Activated T-cell treated with anti-CD3 and anti-CD28 coated beads, Interleukin-2, amount 50 U/mL, for 4 hours (primary cell): Measurements from ENCODE around the gene RNF121. TPM values are rescaled to one million over a fixed set of nuclear protein-coding genes. Genes with fewer than 3 reads are reported as not detected.

Experiments used
- ATAC-seq, 2 donors: fragments of 200-7000 bp; cut with Tn5 transposase; one replicate each; pipeline ENCODE4 v1.10.0; 2021
- DNase-seq: peaks from one replicate; pipeline ENCODE4 v3.0.0-alpha.2; 2020
- H3K27me3 Mint-ChIP-seq: one replicate; pipeline ENCODE4 v1.8.0; 2021; ENCODE audit warnings: low read depth, mixed read lengths
- H3K36me3 Mint-ChIP-seq: one replicate; pipeline ENCODE4 v1.8.0; 2022; ENCODE audit warnings: mixed read lengths; ENCODE audit not compliant: insufficient read depth
- H3K4me1 Mint-ChIP-seq: one replicate; pipeline ENCODE4 v1.8.0; 2021; ENCODE audit warnings: low read depth, mixed read lengths
- H3K4me3 Mint-ChIP-seq: one replicate; pipeline ENCODE4 v1.8.0; 2021; ENCODE audit warnings: mild to moderate bottlenecking, moderate library complexity, mixed read lengths
- H3K9me3 Mint-ChIP-seq: one replicate; pipeline ENCODE4 v1.8.0; 2021; ENCODE audit warnings: mixed read lengths
- total RNA-seq, 3 donors: library from RNA; stranded (reverse); gene quantifications; one replicate each; pipeline ENCODE4 v1.2.1, GENCODE V29; 2021

RNF121 gene
- total RNA-seq, 3 donors from 2014 or later = 38.3 to 46.0 (median 43.0) TPM

DNA sequence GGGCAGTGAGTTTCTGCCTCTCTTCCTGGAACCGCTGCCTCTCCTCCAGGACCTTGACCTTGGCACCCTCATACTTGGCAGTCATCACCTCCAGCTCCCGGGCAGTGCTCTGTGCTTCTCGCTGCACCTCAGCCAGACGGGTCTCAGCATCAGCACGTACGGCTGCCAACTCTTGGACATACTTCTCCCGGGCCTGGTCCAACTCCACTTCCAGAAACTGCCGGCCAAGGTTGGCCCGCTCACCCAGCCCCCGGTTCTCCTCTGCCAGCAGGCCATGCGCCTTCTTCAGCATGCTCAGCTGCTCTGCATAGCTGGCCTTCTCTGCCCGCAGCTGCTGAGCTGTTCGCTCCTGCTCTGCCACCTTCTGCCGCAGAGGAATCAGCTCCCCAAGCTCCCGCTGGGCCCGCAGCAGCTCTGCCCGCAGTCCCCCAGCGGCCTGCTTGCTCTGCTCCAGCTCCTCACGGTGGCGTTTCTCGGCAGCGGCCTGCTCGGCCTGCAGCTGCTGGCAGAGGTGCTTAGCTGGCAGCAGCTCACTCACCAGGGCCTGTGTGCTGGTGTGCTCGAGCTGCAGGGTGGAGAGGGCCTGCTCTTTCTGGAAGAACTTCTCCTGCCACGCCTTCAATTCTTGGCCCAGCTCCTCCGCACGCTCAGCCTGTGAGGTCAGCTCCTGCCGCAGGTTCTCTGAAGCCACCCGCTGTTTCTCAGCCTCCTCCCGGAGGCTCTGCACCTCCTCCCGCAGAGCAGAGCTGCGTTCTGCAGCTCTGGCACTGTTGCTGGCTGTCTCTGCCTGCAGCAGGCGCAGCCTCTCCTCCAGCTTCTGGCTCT lies 84.3 kb downstream of the RNF121 start:
- Mint-ChIP-seq H3K4me3 (no peak overlapping the region), H3K9me3 (no peaks in the 10 kb centered on the region), H3K27me3 (no peaks in the 10 kb centered on the region), H3K36me3 (peaks cover 52% of the 10 kb centered on the region), H3K4me1 (peaks cover 2% of the 10 kb centered on the region)
- ATAC-seq = no peak
- no peak for DNase-seq

DNA sequence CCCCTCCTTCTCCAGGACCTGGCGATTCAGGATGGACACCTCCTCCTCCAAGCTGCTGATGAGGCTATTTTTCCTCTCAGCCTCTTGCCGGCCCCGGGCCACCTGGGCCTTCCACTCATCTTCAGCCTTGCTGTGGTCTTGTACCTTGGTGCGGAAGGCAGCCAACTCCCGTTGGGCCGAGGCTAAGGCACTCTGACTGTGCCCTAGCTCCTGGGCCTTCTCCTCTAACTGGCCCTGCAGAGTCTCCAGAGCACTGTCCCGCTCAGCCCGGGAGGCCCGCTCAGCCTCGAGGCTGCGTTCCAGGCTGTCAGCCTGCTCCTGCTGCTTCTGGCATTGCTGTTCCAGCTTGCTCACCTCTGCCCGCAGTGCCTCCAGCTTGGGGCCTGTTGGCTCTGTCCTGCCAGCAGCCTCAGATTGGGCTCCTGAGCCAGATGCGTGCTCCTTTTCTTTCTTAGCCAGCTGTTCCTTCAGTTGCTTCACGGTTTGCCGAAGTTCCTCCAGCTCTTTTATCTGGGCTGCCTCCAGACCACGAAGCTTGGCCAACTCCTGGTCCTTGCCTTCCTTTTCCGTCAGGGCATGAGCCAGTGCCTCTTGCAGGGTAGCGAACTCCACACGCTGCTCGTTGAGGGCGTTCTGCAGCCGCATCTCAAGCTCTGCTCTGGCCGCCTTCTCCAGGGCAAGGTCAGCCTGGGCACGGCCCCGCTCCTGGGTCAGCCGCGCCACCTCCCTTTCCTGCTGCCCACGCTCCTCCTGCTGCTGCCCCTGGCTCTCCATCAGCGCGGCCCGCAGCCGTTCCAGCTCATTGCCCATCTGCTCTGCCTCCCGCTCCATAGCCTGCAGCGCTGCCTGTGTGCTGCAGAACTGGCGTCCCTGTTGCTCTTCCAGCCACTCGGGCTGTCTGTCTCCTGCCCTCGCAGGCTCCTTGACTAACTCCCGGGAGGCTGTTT lies 85.2 kb downstream of the RNF121 start:
- Mint-ChIP-seq H3K9me3 (no peaks in the 10 kb centered on the region), H3K4me3 (no peak overlapping the region), H3K27me3 (no peaks in the 10 kb centered on the region), H3K4me1 (peaks cover 2% of the 10 kb centered on the region), H3K36me3 (peaks cover 56% of the 10 kb centered on the region)
- ATAC-seq (no peak), DNase-seq (no peak)

DNA sequence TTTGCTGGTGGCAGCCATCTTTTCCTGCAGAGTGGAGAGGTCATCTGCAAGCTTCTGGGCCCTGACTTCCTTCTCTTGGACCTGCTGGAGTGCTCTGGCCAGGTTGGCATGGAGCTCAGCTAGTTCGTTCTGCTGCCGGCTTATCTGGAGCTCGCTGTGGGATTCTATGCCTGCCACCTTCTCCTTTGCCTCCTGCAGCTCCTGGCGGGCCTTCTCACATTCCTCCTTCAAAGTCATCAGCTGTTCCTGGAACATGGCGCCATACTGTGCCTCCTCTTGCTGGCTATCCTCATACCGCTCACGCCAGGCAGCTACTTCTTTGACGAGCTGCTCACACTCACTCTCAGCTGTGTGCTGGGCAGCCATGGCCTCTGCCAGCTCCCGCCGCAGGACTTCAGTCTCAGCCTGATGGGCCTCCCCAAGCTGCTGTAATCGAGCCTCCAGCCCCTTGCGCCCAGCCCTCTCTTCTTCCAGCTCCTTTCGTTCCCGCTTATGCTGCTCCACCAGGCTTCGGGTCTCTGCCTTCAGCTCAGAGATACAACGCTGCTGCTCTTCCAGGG lies 86.0 kb downstream of the RNF121 start:
- DNase-seq = no peak
- Mint-ChIP-seq H3K36me3 (peaks cover 58% of the 10 kb centered on the region), H3K9me3 (no peaks in the 10 kb centered on the region), H3K4me1 (peaks cover 2% of the 10 kb centered on the region), H3K4me3 (no peak overlapping the region), H3K27me3 (no peaks in the 10 kb centered on the region)
- no peak for ATAC-seq

DNA sequence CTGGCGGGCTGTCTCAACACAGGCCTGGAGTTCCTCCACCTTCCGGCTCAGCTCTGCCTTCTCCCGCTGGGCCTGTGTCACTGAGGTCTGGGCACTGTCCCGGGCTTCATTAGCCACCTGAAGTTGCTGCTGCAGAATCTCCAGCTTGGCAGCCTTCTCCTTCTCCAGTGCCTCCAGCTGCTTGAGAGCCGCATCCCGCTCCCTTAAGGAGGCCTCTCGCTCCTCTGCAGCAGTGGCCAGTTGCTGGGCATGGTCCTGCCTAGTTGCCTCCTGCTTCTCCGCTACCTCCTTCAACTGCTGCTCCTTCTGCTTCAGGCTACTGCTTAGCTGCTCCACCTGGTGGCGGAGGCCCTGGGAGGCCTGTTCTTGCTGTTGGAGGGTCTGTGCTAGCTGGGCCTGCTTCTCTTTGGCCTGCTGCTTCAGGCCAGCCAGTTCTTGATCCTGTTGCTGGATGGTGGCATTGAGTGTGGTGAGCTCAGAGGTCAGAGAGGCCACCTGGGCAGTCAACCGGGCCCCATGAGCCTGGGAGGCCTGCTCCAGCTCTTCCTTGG lies 86.7 kb downstream of the RNF121 start:
- Mint-ChIP-seq H3K36me3 (peaks cover 59% of the 10 kb centered on the region), H3K4me1 (peaks cover 2% of the 10 kb centered on the region), H3K9me3 (no peaks in the 10 kb centered on the region), H3K4me3 (no peak overlapping the region), H3K27me3 (no peaks in the 10 kb centered on the region)
- no peak for DNase-seq
- ATAC-seq = no peak

DNA sequence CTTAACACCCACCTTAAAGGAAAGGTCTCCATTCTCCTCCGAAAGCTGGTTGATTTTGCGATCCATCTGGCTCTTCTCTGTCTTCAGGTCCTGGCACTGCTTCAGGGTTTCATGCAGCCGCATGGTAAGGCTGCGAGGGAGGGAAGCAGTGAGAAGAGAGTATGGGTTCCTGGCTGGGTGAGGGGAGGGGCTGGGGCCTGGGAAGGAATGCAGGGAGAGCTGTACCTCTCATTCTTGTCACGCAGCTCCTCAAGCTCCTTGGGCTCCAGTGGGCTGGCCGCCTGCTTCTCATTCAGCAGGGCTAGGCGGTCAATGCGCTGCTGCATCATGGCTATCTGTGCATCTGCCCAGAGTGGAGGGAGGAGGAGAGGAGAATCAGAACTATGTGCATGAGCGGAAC lies 89.3 kb downstream of the RNF121 start:
- H3K4me3 Mint-ChIP-seq = no peak overlapping the region
- no peak for DNase-seq
- no peaks in the 10 kb centered on the region for H3K4me1 Mint-ChIP-seq
- ATAC-seq = no peak
- no peaks in the 10 kb centered on the region for H3K27me3 Mint-ChIP-seq
- H3K9me3 Mint-ChIP-seq = no peaks in the 10 kb centered on the region
- peaks cover 59% of the 10 kb centered on the region for H3K36me3 Mint-ChIP-seq

DNA sequence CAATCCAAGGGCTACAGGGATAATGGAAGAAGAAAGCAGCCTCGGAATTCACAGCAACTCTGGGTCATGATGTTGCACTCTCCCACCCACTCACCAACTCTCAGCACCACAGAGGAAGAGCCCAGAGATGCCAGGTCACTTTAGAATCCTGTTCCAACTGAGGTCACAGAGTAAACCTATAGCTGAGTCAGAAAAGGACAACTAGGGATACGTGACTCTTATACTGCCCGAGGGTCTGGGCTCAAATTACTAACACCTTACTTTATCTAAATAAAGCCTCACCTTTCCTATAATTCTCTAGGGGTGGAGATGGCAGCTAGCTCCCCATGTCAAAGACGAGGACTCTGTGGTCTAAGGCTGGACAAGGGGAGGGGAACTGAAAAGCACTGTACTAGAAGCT lies 94.5 kb downstream of the RNF121 start:
- no peaks in the 10 kb centered on the region for H3K27me3 Mint-ChIP-seq
- DNase-seq (no peak), ATAC-seq (no peak)
- H3K36me3 Mint-ChIP-seq = peaks cover 35% of the 10 kb centered on the region
- H3K4me1 Mint-ChIP-seq = peaks cover 21% of the 10 kb centered on the region
- H3K4me3 Mint-ChIP-seq = no peak overlapping the region
- H3K9me3 Mint-ChIP-seq = no peaks in the 10 kb centered on the region

DNA sequence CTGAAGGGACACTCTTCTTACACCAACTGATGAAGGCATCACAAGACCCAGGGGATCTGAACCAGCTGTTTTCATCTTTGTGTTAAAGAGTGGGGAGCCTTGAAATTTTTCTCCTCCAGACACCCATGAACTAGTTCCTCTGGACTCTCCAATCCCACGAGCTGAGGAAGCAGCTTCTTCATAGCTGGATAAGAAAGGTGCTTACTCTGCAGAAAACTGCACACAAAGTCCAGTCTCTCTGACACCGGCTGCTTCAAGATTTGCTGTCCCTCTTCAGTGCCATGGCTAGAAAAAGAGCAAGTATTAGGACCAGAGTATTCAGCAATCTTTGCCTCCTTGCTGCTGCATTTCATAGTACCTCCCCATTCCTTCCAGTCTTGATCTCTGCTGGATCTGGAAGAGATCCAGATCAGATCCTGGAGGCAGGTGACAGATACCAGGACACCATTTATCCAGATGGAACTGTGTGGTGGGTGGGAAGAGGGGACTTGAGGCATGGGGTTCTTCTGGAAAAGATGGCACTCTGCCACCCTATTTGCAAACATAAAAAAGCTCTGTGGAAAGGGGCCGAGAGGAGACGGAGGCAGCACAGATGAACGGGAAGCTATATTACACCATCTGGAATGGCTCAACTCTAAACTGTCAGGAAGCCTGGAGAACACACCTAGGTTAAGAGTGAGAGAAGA lies 95.4 kb downstream of the RNF121 start:
- ATAC-seq = no peak
- H3K36me3 Mint-ChIP-seq = peaks cover 29% of the 10 kb centered on the region

DNA sequence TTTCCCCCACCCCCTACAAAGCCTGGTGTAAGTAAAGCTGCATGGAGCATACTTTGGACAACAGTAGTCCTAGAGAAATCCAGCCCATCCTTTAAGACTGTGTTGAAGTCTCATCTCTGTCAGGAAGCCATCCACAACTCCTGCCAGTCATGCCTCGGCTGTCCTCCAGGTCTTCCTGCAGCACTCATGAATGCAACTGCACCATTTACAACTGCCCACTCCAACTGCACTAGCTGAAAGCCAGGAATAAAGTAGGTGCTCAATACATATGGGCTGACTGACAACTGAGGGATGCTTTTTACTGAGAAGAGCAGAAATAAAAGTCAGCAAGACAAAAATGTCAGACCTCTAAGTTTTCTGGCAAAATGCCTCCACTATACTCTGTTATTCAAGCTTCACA lies 97.2 kb downstream of the RNF121 start:
- Mint-ChIP-seq H3K4me1 (peaks cover 39% of the 10 kb centered on the region), H3K4me3 (no peak overlapping the region), H3K36me3 (peaks cover 22% of the 10 kb centered on the region), H3K27me3 (no peaks in the 10 kb centered on the region), H3K9me3 (no peaks in the 10 kb centered on the region)
- DNase-seq = no peak
- ATAC-seq = no peak

More for the DNA sequence above, 95.4 kb downstream of the RNF121 start:
- Mint-ChIP-seq H3K9me3 (no peaks in the 10 kb centered on the region), H3K4me1 (peaks cover 28% of the 10 kb centered on the region), H3K4me3 (no peak overlapping the region), H3K27me3 (no peaks in the 10 kb centered on the region)
- DNase-seq = no peak

DNA sequence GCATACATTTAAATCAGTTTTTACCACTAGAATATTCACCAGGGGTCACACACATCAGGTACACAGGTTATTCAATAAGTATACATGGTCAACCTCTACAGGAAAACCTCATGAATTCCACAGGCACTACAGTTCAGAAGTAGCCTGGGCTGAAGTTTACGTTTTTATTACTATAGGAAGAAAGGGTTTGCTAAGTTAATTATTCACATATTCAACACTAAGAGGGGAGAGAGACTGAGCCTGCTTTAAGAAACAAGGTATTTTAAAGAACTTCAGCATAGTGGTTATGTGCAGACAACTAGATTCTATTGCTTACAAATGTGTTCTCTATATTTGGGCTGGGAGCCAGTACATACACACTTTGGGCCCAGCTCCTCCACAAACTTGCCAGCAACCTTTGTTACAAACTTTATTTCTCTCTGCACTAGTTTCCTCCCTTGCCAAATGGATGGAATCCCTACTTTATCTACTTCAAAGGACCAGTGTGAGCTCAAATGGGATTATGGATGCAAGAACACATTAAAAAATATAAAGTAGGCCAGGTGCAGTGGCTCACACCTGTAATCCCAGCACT lies 101.7 kb downstream of the RNF121 start:
- Mint-ChIP-seq H3K27me3 (no peaks in the 10 kb centered on the region), H3K4me3 (no peak overlapping the region), H3K4me1 (peaks cover 44% of the 10 kb centered on the region), H3K9me3 (no peaks in the 10 kb centered on the region), H3K36me3 (peaks cover 17% of the 10 kb centered on the region)
- DNase-seq = no peak
- no peak for ATAC-seq

DNA sequence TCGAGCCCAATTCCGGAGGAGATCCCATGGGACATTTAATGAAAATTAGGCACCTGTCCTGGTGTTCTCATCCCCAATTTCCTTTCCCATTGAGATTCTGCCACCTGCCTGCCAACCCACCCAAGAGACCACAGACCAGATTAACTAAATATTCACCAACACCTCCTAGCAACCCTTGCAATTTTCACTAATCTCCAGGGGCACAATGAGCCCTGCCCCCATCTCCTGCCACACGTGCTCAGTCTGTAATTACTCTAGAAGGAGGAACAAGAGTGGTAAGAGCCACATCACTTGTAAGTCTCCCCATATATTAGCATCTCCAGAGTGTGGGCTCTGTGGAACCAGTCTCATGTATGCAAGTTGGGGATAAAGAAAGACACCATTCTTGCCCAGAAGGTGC lies 107.8 kb downstream of the RNF121 start:
- Mint-ChIP-seq H3K27me3 (no peaks in the 10 kb centered on the region), H3K4me3 (no peak overlapping the region), H3K9me3 (no peaks in the 10 kb centered on the region), H3K4me1 (peaks cover 32% of the 10 kb centered on the region), H3K36me3 (peaks cover 5% of the 10 kb centered on the region)
- no peak for ATAC-seq
- no peak for DNase-seq

DNA sequence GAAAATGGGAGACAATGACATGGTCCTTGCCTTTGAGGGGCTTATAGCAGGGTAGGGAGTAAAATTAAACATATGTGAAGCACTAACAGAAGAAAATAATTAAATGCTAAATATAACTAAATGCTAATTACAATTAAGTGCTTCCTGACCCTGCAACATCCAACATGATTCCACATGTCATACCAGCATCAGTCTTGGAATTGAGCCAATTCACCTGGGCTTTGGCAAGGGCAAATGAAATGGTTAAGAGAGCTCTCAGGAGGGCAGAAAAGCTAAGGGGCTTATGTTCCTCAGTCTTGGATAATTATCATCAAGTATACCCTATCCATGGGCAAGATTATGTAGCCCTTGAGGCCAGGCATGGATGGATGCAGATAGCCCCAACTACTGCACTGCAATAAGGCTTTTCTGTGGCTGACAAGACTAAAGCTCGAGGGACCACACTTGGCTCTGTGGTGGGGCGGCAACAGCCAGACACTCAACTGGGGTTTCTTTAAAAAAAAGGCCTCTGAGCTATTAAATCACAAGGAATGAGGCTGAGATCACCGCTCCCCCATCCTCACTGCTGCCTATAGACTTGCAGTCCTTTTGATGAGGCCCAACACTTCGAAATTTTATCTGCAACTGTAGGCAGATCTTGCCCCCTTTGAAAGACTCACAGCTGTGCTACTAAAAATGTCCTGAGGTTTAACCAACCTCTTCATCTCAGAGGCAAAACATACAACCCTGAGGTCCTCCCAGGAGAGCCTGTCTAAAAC lies 108.9 kb downstream of the RNF121 start:
- DNase-seq (no peak), ATAC-seq (no peak)
- Mint-ChIP-seq H3K4me1 (peaks cover 39% of the 10 kb centered on the region), H3K4me3 (no peak overlapping the region), H3K27me3 (no peaks in the 10 kb centered on the region), H3K9me3 (no peaks in the 10 kb centered on the region), H3K36me3 (peaks cover 5% of the 10 kb centered on the region)

DNA sequence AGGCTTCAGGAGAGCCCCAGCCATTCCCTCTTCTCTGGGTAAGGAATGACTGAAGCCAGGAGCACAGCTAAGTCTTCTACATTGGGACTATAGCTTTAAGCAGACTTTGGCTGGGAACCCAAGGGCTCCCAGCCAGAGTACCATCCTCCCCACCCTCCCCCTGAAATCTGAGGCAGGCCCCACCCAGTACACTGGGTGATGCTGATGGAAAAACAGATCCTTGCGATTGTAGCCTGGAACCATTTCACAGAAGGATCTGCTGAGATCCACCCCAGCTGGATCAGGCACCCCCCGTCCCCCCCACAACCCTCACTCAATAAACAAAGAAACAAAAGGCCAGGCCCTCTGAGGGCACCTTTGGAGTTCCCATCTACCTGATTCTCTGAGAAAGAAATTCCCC lies 109.6 kb downstream of the RNF121 start:
- Mint-ChIP-seq H3K4me1 (peaks cover 39% of the 10 kb centered on the region), H3K4me3 (no peak overlapping the region), H3K9me3 (no peaks in the 10 kb centered on the region), H3K36me3 (peaks cover 5% of the 10 kb centered on the region), H3K27me3 (no peaks in the 10 kb centered on the region)
- no peak for ATAC-seq
- DNase-seq = no peak
